Measurements from ENCODE around the gene PRKCB. TPM values are rescaled to one million over a fixed set of nuclear protein-coding genes. Genes with fewer than 3 reads are reported as not detected.
A peak's percentile ranks its signal among the peaks of the same experiment; 100 is the strongest.

Gene PRKCB
- total and polyA plus RNA-seq, 2 donors from 2014 or later = 0.62 to 17.8 TPM

- H3K4me3 ChIP-seq (ENCODE audit: low read length in 3 of 3) = no peak overlapping the region
- intact Hi-C loops (cut with DNase I) = no loop called here
Measured at GRCh38 chr16:23941963-23942564, 106.3 kb downstream of the PRKCB start.

GRCh38 chr16:23943604-23944003, 107.8 kb downstream of the PRKCB start:
- H3K36me3 ChIP-seq (ENCODE audit: control insufficient read depth in 2 of 3, insufficient read depth in 3 of 3, low read length in 3 of 3) = no peaks in the 10 kb centered on the region
- H3K4me3 ChIP-seq (ENCODE audit: low read length in 3 of 3) = no peak overlapping the region
- no peak for FAIRE-seq
- H3K27me3 ChIP-seq (ENCODE audit: control insufficient read depth, insufficient read depth, low read length) = no peaks in the 10 kb centered on the region
- no peak for DNase-seq
- intact Hi-C loops (cut with DNase I) = no loop called here
- H3K9ac ChIP-seq (ENCODE audit: low read length in 3 of 3) = no peak overlapping the region
- no peak overlapping the region for H3K27ac ChIP-seq (ENCODE audit: low read depth in 2 of 2, low read length in 2 of 2)
- no peak for TF ChIP-seq CTCF (IDR thresholded peaks at IDR 0.05; ENCODE audit: borderline replicate concordance, extremely low read depth, insufficient read depth)
- no peaks in the 10 kb centered on the region for H3K4me1 ChIP-seq (ENCODE audit: control insufficient read depth in 2 of 3, insufficient read depth in 2 of 3, low read depth in 1 of 3, low read length in 3 of 3)
- no peaks in the 10 kb centered on the region for H3K9me3 ChIP-seq (ENCODE audit: control insufficient read depth in 2 of 3, insufficient read depth in 1 of 3, low read length in 3 of 3)

More at GRCh38 chr16:23941963-23942564, 106.3 kb downstream of the PRKCB start:
- H3K9ac ChIP-seq (ENCODE audit: low read length in 3 of 3) = no peak overlapping the region
- H3K4me1 ChIP-seq (ENCODE audit: control insufficient read depth in 2 of 3, insufficient read depth in 2 of 3, low read depth in 1 of 3, low read length in 3 of 3) = no peaks in the 10 kb centered on the region
- DNase-seq (peak in 2 of 5 donors; percentile 12 to 58), FAIRE-seq (no peak)
- H3K9me3 ChIP-seq (ENCODE audit: control insufficient read depth in 2 of 3, insufficient read depth in 1 of 3, low read length in 3 of 3) = no peaks in the 10 kb centered on the region
- H3K36me3 ChIP-seq (ENCODE audit: control insufficient read depth in 2 of 3, insufficient read depth in 3 of 3, low read length in 3 of 3) = no peaks in the 10 kb centered on the region
- no peak overlapping the region for H3K27ac ChIP-seq (ENCODE audit: low read depth in 2 of 2, low read length in 2 of 2)
- H3K27me3 ChIP-seq (ENCODE audit: control insufficient read depth, insufficient read depth, low read length) = no peaks in the 10 kb centered on the region
- TF ChIP-seq CTCF (IDR thresholded peaks at IDR 0.05; ENCODE audit: borderline replicate concordance, extremely low read depth, insufficient read depth) = no peak

GRCh38 chr16:23944381-23944780, 108.6 kb downstream of the PRKCB start:
- no peaks in the 10 kb centered on the region for H3K4me1 ChIP-seq (ENCODE audit: control insufficient read depth in 2 of 3, insufficient read depth in 2 of 3, low read depth in 1 of 3, low read length in 3 of 3)
- H3K27ac ChIP-seq (ENCODE audit: low read depth in 2 of 2, low read length in 2 of 2) = no peak overlapping the region
- TF ChIP-seq CTCF (IDR thresholded peaks at IDR 0.05; ENCODE audit: borderline replicate concordance, extremely low read depth, insufficient read depth) = no peak
- H3K9me3 ChIP-seq (ENCODE audit: control insufficient read depth in 2 of 3, insufficient read depth in 1 of 3, low read length in 3 of 3) = no peaks in the 10 kb centered on the region
- H3K27me3 ChIP-seq (ENCODE audit: control insufficient read depth, insufficient read depth, low read length) = no peaks in the 10 kb centered on the region
- FAIRE-seq = no peak
- no peak overlapping the region for H3K9ac ChIP-seq (ENCODE audit: low read length in 3 of 3)
- H3K4me3 ChIP-seq (ENCODE audit: low read length in 3 of 3) = no peak overlapping the region
- intact Hi-C loops (cut with DNase I) = no loop called here
- no peak for DNase-seq
- H3K36me3 ChIP-seq (ENCODE audit: control insufficient read depth in 2 of 3, insufficient read depth in 3 of 3, low read length in 3 of 3) = no peaks in the 10 kb centered on the region

GRCh38 chr16:23945243-23945642, 109.5 kb downstream of the PRKCB start:
- Histone ChIP-seq H3K27ac (ENCODE audit: low read depth in 2 of 2, low read length in 2 of 2) (no peak overlapping the region), H3K9ac (ENCODE audit: low read length in 3 of 3) (no peak overlapping the region), H3K4me1 (ENCODE audit: control insufficient read depth in 2 of 3, insufficient read depth in 2 of 3, low read depth in 1 of 3, low read length in 3 of 3) (no peaks in the 10 kb centered on the region), H3K9me3 (ENCODE audit: control insufficient read depth in 2 of 3, insufficient read depth in 1 of 3, low read length in 3 of 3) (no peaks in the 10 kb centered on the region), H3K36me3 (ENCODE audit: control insufficient read depth in 2 of 3, insufficient read depth in 3 of 3, low read length in 3 of 3) (no peaks in the 10 kb centered on the region), H3K4me3 (ENCODE audit: low read length in 3 of 3) (no peak overlapping the region), H3K27me3 (ENCODE audit: control insufficient read depth, insufficient read depth, low read length) (no peaks in the 10 kb centered on the region)
- FAIRE-seq (no peak), DNase-seq (no peak)
- TF ChIP-seq CTCF (IDR thresholded peaks at IDR 0.05; ENCODE audit: borderline replicate concordance, extremely low read depth, insufficient read depth) = no peak
- intact Hi-C loops (cut with DNase I) = no loop called here

Measured in kidney (tissue), 14 donors.